SH-SY5Y (cell line): Measurements from ENCODE around the gene HOXB2.

Experiments
- GATA2 ChIP-seq: IDR thresholded peaks from 2 replicates; pipeline ENCODE4 v1.6.1; 2011; ENCODE audit warnings: mild to moderate bottlenecking, low read depth, low read length
- GATA3 ChIP-seq: IDR thresholded peaks from 2 replicates; pipeline ENCODE4 v1.6.1; 2011; ENCODE audit warnings: low read depth, mild to moderate bottlenecking, low read length, moderate library complexity

- TF ChIP-seq GATA2 = no peak
- no peak for TF ChIP-seq GATA3
Measured at GRCh38 chr17:48513666-48514455, 31.0 kb downstream of the HOXB2 start.
